Adipocyte (in vitro differentiated cells): ENCODE data around the gene KNDC1.
A peak's percentile ranks its signal among the peaks of the same experiment; 100 is the strongest.
"Not testable (repeated sequence)": the region's sequence is repeated elsewhere in the genome, so short reads cannot be mapped to it uniquely, and the experiment has no call there.

Source experiments
- DNase-seq: peaks from one replicate; pipeline ENCODE4 v3.0.0-alpha.2; 2015; ENCODE audit warnings: low read depth
- H3K27me3 ChIP-seq: replicated peaks from 2 replicates; pipeline ENCODE4 v1.7.0; 2013; ENCODE audit warnings: mild to moderate bottlenecking, low read length, moderate library complexity; ENCODE audit not compliant: control insufficient read depth, insufficient read depth
- H3K36me3 ChIP-seq: 2 replicates; pipeline ENCODE4 v1.7.0; 2013; ENCODE audit warnings: low read length, mild to moderate bottlenecking, moderate library complexity; ENCODE audit not compliant: control insufficient read depth, insufficient read depth, severe bottlenecking
- H3K4me1 ChIP-seq: 2 replicates; pipeline ENCODE4 v1.7.0; 2013; ENCODE audit warnings: mild to moderate bottlenecking, low read length, moderate library complexity; ENCODE audit not compliant: control insufficient read depth, insufficient read depth
- H3K4me3 ChIP-seq: 2 replicates; pipeline ENCODE4 v1.7.0; 2013; ENCODE audit warnings: mild to moderate bottlenecking, low read length, moderate library complexity
- H3K9ac ChIP-seq: 2 replicates; pipeline ENCODE4 v1.7.0; 2013; ENCODE audit warnings: mild to moderate bottlenecking, low read length, moderate library complexity
- H3K9me3 ChIP-seq: 2 replicates; pipeline ENCODE4 v1.7.0; 2013; ENCODE audit warnings: mild to moderate bottlenecking, low read length, moderate library complexity; ENCODE audit not compliant: control insufficient read depth

KNDC1 gene

GRCh38 chr10:133144771-133145170 is 15.2 kb upstream of the KNDC1 start:
- DNase-seq: no peak
- H3K9ac ChIP-seq: no peak overlapping the region
- peaks cover 2% of the 10 kb centered on the region for H3K4me1 ChIP-seq

DNA sequence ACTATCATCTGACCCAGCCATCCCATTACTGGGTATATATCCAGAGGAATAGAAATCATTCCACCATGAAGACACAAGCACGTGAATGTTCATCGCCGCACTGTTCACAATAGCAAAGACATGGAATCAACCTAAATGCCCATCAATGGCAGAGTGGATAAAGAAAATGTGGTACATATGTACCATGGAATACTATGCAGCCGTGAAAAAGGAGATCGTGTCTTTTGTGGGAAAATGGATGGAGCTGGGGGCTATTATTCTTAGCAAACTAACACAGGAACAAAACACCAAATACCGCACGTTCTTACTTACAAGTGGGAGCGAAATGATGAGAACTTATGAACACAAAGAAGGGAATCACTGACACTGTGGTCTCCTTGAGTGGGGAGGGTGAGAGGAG is 9.8 kb upstream of the KNDC1 start:
- Histone ChIP-seq H3K36me3 (no peaks in the 10 kb centered on the region), H3K27me3 (peaks cover 70% of the 10 kb centered on the region), H3K4me1 (peaks cover 7% of the 10 kb centered on the region), H3K9ac (no peak overlapping the region), H3K4me3 (no peak overlapping the region), H3K9me3 (peaks cover 23% of the 10 kb centered on the region)
- DNase-seq: no peak

More at GRCh38 chr10:133144771-133145170, 15.2 kb upstream of the KNDC1 start:
- Histone ChIP-seq H3K9me3 (peaks cover 23% of the 10 kb centered on the region), H3K36me3 (no peaks in the 10 kb centered on the region), H3K27me3 (peaks cover 56% of the 10 kb centered on the region), H3K4me3 (no peak overlapping the region)

DNA sequence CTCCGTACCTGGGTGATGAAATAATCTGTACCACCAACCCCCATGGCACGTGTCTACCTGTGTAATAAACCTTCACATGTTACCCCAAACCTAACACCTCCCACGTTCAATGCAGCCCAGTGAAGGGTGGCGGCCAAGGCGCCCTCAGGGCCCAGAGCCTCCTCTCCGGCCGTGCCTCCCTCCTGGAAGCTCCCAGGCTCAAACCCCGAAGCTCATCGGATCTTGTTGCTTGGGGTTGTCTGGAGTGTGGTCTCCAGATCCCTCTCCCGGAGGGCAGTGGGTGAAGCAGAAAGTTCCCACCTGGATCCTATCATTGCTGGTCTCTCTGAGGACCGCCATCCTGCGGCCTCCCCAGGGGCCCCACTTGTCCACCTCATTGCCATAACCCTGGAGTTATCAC is 9.4 kb upstream of the KNDC1 start:
- Histone ChIP-seq H3K9me3 (peaks cover 23% of the 10 kb centered on the region), H3K4me1 (peaks cover 7% of the 10 kb centered on the region), H3K27me3 (peaks cover 72% of the 10 kb centered on the region), H3K9ac (no peak overlapping the region), H3K4me3 (no peak overlapping the region), H3K36me3 (no peaks in the 10 kb centered on the region)
- no peak for DNase-seq

- H3K36me3 ChIP-seq, H3K9ac ChIP-seq, H3K4me3 ChIP-seq, DNase-seq, H3K4me1 ChIP-seq: not testable (repeated sequence)
- Histone ChIP-seq H3K27me3 (peaks cover 70% of the 10 kb centered on the region), H3K9me3 (peaks cover 23% of the 10 kb centered on the region)
These were observed 8.9 kb upstream of the KNDC1 start for GRCh38 chr10:133151071-133151470.

GRCh38 chr10:133151543-133151972 is 8.5 kb upstream of the KNDC1 start:
- DNase-seq: no peak
- Histone ChIP-seq H3K9me3 (peaks cover 23% of the 10 kb centered on the region), H3K9ac (no peak overlapping the region), H3K27me3 (peaks cover 68% of the 10 kb centered on the region), H3K4me1 (peaks cover 7% of the 10 kb centered on the region), H3K36me3 (no peaks in the 10 kb centered on the region), H3K4me3 (no peak overlapping the region)

GRCh38 chr10:133154411-133154810 is 5.6 kb upstream of the KNDC1 start:
- no peak overlapping the region for H3K9ac ChIP-seq
- H3K9me3 ChIP-seq: no peaks in the 10 kb centered on the region
- H3K27me3 ChIP-seq: peaks cover 69% of the 10 kb centered on the region
- H3K4me3 ChIP-seq: no peak overlapping the region
- H3K4me1 ChIP-seq: peaks cover 7% of the 10 kb centered on the region
- no peak for DNase-seq
- H3K36me3 ChIP-seq: no peaks in the 10 kb centered on the region

GRCh38 chr10:133154996-133155778 is 4.8 kb upstream of the KNDC1 start:
- no peak overlapping the region for H3K9ac ChIP-seq
- H3K4me3 ChIP-seq: no peak overlapping the region
- DNase-seq: no peak
- no peaks in the 10 kb centered on the region for H3K36me3 ChIP-seq
- peaks cover 65% of the 10 kb centered on the region for H3K27me3 ChIP-seq
- H3K4me1 ChIP-seq: peaks cover 7% of the 10 kb centered on the region
- no peaks in the 10 kb centered on the region for H3K9me3 ChIP-seq

- Histone ChIP-seq H3K27me3 (peaks cover 64% of the 10 kb centered on the region), H3K4me3 (no peak overlapping the region), H3K4me1 (peaks cover 4% of the 10 kb centered on the region), H3K9ac (no peak overlapping the region), H3K9me3 (no peaks in the 10 kb centered on the region), H3K36me3 (no peaks in the 10 kb centered on the region)
- peak; percentile 23 for DNase-seq
These were observed 3.1 kb upstream of the KNDC1 start for GRCh38 chr10:133156674-133157579.

DNA sequence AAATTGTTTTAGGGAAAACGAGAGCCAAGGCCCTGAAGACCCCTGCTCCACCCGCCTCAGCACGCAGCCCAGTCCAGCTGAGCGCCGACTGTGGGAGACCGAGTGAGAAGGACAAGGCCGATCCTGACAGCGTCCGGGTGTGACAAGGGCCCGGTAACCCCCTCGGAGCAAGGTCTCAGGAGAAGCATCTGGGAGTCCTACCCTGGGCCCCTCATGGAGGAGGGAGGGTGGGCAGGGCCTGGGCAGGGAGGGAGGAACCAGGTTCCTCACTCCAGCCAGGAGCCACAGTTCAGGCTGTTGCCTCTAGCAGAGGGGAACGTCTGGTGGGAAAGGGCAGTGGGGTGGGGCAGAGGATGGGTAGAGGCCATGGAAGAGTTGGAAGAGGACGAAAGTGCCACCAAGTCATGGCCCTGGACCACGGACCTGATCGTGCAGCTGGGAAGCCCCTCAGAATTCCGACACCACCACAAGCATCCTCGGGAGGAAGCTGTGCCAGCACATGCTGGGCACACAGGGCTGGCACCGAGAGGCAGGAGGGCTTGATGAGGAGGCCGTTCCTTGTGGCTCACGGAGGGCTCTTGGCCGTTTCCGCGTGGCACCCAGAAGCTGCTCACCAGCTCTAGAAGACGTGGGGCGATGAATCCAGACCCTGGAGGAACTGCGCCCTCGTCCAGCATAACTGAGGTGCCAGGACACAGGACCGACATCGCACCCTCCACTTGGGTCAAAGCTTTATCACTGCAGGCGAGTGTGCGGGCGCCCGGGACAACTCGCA is 2.2 kb upstream of the KNDC1 start:
- no peak for DNase-seq
- Histone ChIP-seq H3K9me3 (no peaks in the 10 kb centered on the region), H3K36me3 (no peaks in the 10 kb centered on the region)

GRCh38 chr10:133158437-133158755 is 1.6 kb upstream of the KNDC1 start:
- Histone ChIP-seq H3K4me1 (peaks cover 3% of the 10 kb centered on the region), H3K4me3 (no peak overlapping the region), H3K9ac (no peak overlapping the region), H3K36me3 (no peaks in the 10 kb centered on the region), H3K9me3 (no peaks in the 10 kb centered on the region), H3K27me3 (peaks cover 66% of the 10 kb centered on the region)
- DNase-seq: no peak

More for the DNA sequence above, 2.2 kb upstream of the KNDC1 start:
- Histone ChIP-seq H3K9ac (no peak overlapping the region), H3K4me1 (peaks cover 3% of the 10 kb centered on the region), H3K4me3 (no peak overlapping the region), H3K27me3 (peaks cover 64% of the 10 kb centered on the region)
